Measurements from ENCODE around the gene PARD3.

The PARD3 gene

GRCh38 chr10:34578468-34578867 is 236.6 kb downstream of the PARD3 start:
- no peak overlapping the region for H3K4me3 ChIP-seq (ENCODE audit: low read depth, low read length)
- DNase-seq (ENCODE audit: low read depth) = no peak
- no peak for TF ChIP-seq CTCF (IDR thresholded peaks at IDR 0.05; ENCODE audit: low read depth, low read length, missing control alignments)

GRCh38 chr10:34576797-34577196 is 238.3 kb downstream of the PARD3 start:
- TF ChIP-seq CTCF (IDR thresholded peaks at IDR 0.05; ENCODE audit: low read depth, low read length, missing control alignments) = no peak
- H3K4me3 ChIP-seq (ENCODE audit: low read depth, low read length) = no peak overlapping the region
- no peak for DNase-seq (ENCODE audit: low read depth)

- no peak for DNase-seq (ENCODE audit: low read depth)
- TF ChIP-seq CTCF (IDR thresholded peaks at IDR 0.05; ENCODE audit: low read depth, low read length, missing control alignments) = no peak
- H3K4me3 ChIP-seq (ENCODE audit: low read depth, low read length) = no peak overlapping the region
Measured at GRCh38 chr10:34575882-34576281, 239.2 kb downstream of the PARD3 start.

GRCh38 chr10:34574353-34574934 is 240.7 kb downstream of the PARD3 start:
- no peak overlapping the region for H3K4me3 ChIP-seq (ENCODE audit: low read depth, low read length)
- DNase-seq (ENCODE audit: low read depth) = no peak
- TF ChIP-seq CTCF (IDR thresholded peaks at IDR 0.05; ENCODE audit: low read depth, low read length, missing control alignments) = no peak

GRCh38 chr10:34570887-34571286 is 244.2 kb downstream of the PARD3 start:
- TF ChIP-seq CTCF (IDR thresholded peaks at IDR 0.05; ENCODE audit: low read depth, low read length, missing control alignments) = no peak
- DNase-seq (ENCODE audit: low read depth) = no peak
- no peak overlapping the region for H3K4me3 ChIP-seq (ENCODE audit: low read depth, low read length)

GRCh38 chr10:34567659-34568253 is 247.3 kb downstream of the PARD3 start:
- H3K4me3 ChIP-seq (ENCODE audit: low read depth, low read length) = no peak overlapping the region
- DNase-seq (ENCODE audit: low read depth) = no peak
- no peak for TF ChIP-seq CTCF (IDR thresholded peaks at IDR 0.05; ENCODE audit: low read depth, low read length, missing control alignments)

GRCh38 chr10:34565934-34566333 is 249.2 kb downstream of the PARD3 start:
- no peak for TF ChIP-seq CTCF (IDR thresholded peaks at IDR 0.05; ENCODE audit: low read depth, low read length, missing control alignments)
- no peak overlapping the region for H3K4me3 ChIP-seq (ENCODE audit: low read depth, low read length)
- no peak for DNase-seq (ENCODE audit: low read depth)

Measured in GM12864 (cell line).